Activated naive CD4-positive, alpha-beta T cell treated with anti-CD3 and anti-CD28 coated beads, Interleukin-2, amount 10 ng/mL, durations not matched to agents 7 days and 5 days (primary cell): Measurements from ENCODE around the gene EPG5.

Experiments
- CTCF ChIA-PET: fragments of 350-600 bp; sonication (Branson Sonifier 250); formaldehyde crosslinking; loops from one replicate; lab custom pipeline; 2021; ENCODE audit warnings: antibody characterized with exemption; lab: Charles Lee
- DNase-seq: peaks from one replicate; pipeline ENCODE4 v3.0.0-alpha.2; 2020
- H3K27ac Mint-ChIP-seq: one replicate; pipeline ENCODE4 v1.8.0; 2021; ENCODE audit warnings: mild to moderate bottlenecking, moderate library complexity, mixed read lengths
- H3K27me3 Mint-ChIP-seq: one replicate; pipeline ENCODE4 v1.8.0; 2021; ENCODE audit warnings: mild to moderate bottlenecking, mixed read lengths
- H3K36me3 Mint-ChIP-seq: one replicate; pipeline ENCODE4 v1.8.0; 2021; ENCODE audit warnings: mixed read lengths
- H3K4me1 Mint-ChIP-seq: one replicate; pipeline ENCODE4 v1.8.0; 2021; ENCODE audit warnings: mixed read lengths
- H3K4me3 Mint-ChIP-seq: one replicate; pipeline ENCODE4 v1.8.0; 2021; ENCODE audit warnings: mild to moderate bottlenecking, moderate library complexity, mixed read lengths
- H3K9me3 Mint-ChIP-seq: one replicate; pipeline ENCODE4 v1.8.0; 2021; ENCODE audit warnings: mixed read lengths

Gene EPG5

GRCh38 chr18:45887585-45887984, 79.5 kb downstream of the EPG5 start:
- Mint-ChIP-seq H3K27me3 (no peaks in the 10 kb centered on the region), H3K9me3 (no peaks in the 10 kb centered on the region), H3K36me3 (peaks cover 21% of the 10 kb centered on the region), H3K4me3 (no peak overlapping the region), H3K27ac (no peak overlapping the region), H3K4me1 (no peaks in the 10 kb centered on the region)
- DNase-seq, result no peak
- CTCF ChIA-PET, result interaction anchor here (3.1 kb wide), 1 partner anchor 222 kb away, joined by 8 read pairs; no protein-coding TSS in a partner anchor

- peaks cover 21% of the 10 kb centered on the region for H3K36me3 Mint-ChIP-seq
- CTCF ChIA-PET, result interaction anchor here (0.6 to 6.0 kb wide), 20 partner anchors 8 to 260 kb away, joined by 3 to 97 read pairs (median 5); partner anchors contain the start of gene SLC14A1
- no peak for DNase-seq
- H3K4me3 Mint-ChIP-seq, result no peak overlapping the region
- peaks cover 6% of the 10 kb centered on the region for H3K4me1 Mint-ChIP-seq
- H3K27me3 Mint-ChIP-seq, result no peaks in the 10 kb centered on the region
- no peaks in the 10 kb centered on the region for H3K9me3 Mint-ChIP-seq
- H3K27ac Mint-ChIP-seq, result no peak overlapping the region
Observed at GRCh38 chr18:45880876-45881558, 86.1 kb downstream of the EPG5 start.

- H3K4me1 Mint-ChIP-seq, result peaks cover 12% of the 10 kb centered on the region
- no peaks in the 10 kb centered on the region for H3K27me3 Mint-ChIP-seq
- peaks cover 27% of the 10 kb centered on the region for H3K36me3 Mint-ChIP-seq
- no peak overlapping the region for H3K27ac Mint-ChIP-seq
- DNase-seq, result peak; percentile 74
- no peak overlapping the region for H3K4me3 Mint-ChIP-seq
- H3K9me3 Mint-ChIP-seq, result peaks cover 4% of the 10 kb centered on the region
- CTCF ChIA-PET, result interaction anchor here (0.6 to 6.0 kb wide), 31 partner anchors 10 to 250 kb away, joined by 3 to 97 read pairs (median 4); partner anchors contain the start of gene SLC14A1
Observed at GRCh38 chr18:45879681-45880655, 87.2 kb downstream of the EPG5 start.

GRCh38 chr18:45877403-45877802, 89.7 kb downstream of the EPG5 start:
- DNase-seq, result no peak
- no peak overlapping the region for H3K27ac Mint-ChIP-seq
- H3K4me1 Mint-ChIP-seq, result peaks cover 28% of the 10 kb centered on the region
- H3K9me3 Mint-ChIP-seq, result peaks cover 17% of the 10 kb centered on the region
- H3K27me3 Mint-ChIP-seq, result no peaks in the 10 kb centered on the region
- H3K36me3 Mint-ChIP-seq, result peaks cover 50% of the 10 kb centered on the region
- CTCF ChIA-PET, result interaction anchor here (4.3 to 6.0 kb wide), 4 partner anchors 154 to 213 kb away, joined by 30 to 97 read pairs (median 61); partner anchors contain the start of gene SLC14A1
- H3K4me3 Mint-ChIP-seq, result no peak overlapping the region

GRCh38 chr18:45876161-45876560, 91.0 kb downstream of the EPG5 start:
- Mint-ChIP-seq H3K27ac (no peak overlapping the region), H3K4me1 (peaks cover 28% of the 10 kb centered on the region), H3K36me3 (peaks cover 53% of the 10 kb centered on the region), H3K9me3 (peaks cover 17% of the 10 kb centered on the region), H3K4me3 (no peak overlapping the region), H3K27me3 (no peaks in the 10 kb centered on the region)
- CTCF ChIA-PET, result interaction anchor here (1.4 to 6.0 kb wide), 3 partner anchors 37 to 212 kb away, joined by 3 to 97 read pairs (median 82); partner anchors contain the start of gene SLC14A1
- DNase-seq, result no peak

- no peak overlapping the region for H3K4me3 Mint-ChIP-seq
- no peaks in the 10 kb centered on the region for H3K27me3 Mint-ChIP-seq
- CTCF ChIA-PET, result interaction anchor here (1.5 to 1.6 kb wide), 2 partner anchors 187 to 209 kb away, joined by 3 read pairs; no protein-coding TSS in a partner anchor
- H3K4me1 Mint-ChIP-seq, result peaks cover 23% of the 10 kb centered on the region
- H3K9me3 Mint-ChIP-seq, result peaks cover 17% of the 10 kb centered on the region
- DNase-seq, result peak; percentile 74
- peak overlapping the region; percentile 83 for H3K27ac Mint-ChIP-seq
- H3K36me3 Mint-ChIP-seq, result peaks cover 63% of the 10 kb centered on the region
Observed at GRCh38 chr18:45874491-45875184, 92.5 kb downstream of the EPG5 start.

GRCh38 chr18:45871431-45872084, 95.6 kb downstream of the EPG5 start:
- H3K9me3 Mint-ChIP-seq, result peaks cover 17% of the 10 kb centered on the region
- H3K4me1 Mint-ChIP-seq, result peaks cover 22% of the 10 kb centered on the region
- CTCF ChIA-PET, result interaction anchor here (1.0 kb wide), 1 partner anchor 64 kb away, joined by 4 read pairs; no protein-coding TSS in a partner anchor
- H3K4me3 Mint-ChIP-seq, result no peak overlapping the region
- H3K36me3 Mint-ChIP-seq, result peaks cover 76% of the 10 kb centered on the region
- no peaks in the 10 kb centered on the region for H3K27me3 Mint-ChIP-seq
- H3K27ac Mint-ChIP-seq, result no peak overlapping the region
- no peak for DNase-seq

GRCh38 chr18:45870419-45870818, 96.7 kb downstream of the EPG5 start:
- Mint-ChIP-seq H3K27ac (no peak overlapping the region), H3K4me1 (peaks cover 20% of the 10 kb centered on the region), H3K4me3 (no peak overlapping the region), H3K27me3 (no peaks in the 10 kb centered on the region), H3K9me3 (peaks cover 16% of the 10 kb centered on the region), H3K36me3 (peaks cover 81% of the 10 kb centered on the region)
- CTCF ChIA-PET, result interaction anchor here (1.0 to 4.3 kb wide), 2 partner anchors 9 to 63 kb away, joined by 4 to 27 read pairs; no protein-coding TSS in a partner anchor
- DNase-seq, result no peak

GRCh38 chr18:45865466-45865865, 101.7 kb downstream of the EPG5 start:
- Mint-ChIP-seq H3K27me3 (no peaks in the 10 kb centered on the region), H3K4me1 (no peaks in the 10 kb centered on the region), H3K27ac (no peak overlapping the region), H3K36me3 (peaks cover 70% of the 10 kb centered on the region), H3K9me3 (no peaks in the 10 kb centered on the region), H3K4me3 (no peak overlapping the region)
- CTCF ChIA-PET, result no interaction called here
- no peak for DNase-seq

- no peak overlapping the region for H3K4me3 Mint-ChIP-seq
- H3K9me3 Mint-ChIP-seq, result no peaks in the 10 kb centered on the region
- peaks cover 69% of the 10 kb centered on the region for H3K36me3 Mint-ChIP-seq
- no peak for DNase-seq
- H3K27me3 Mint-ChIP-seq, result no peaks in the 10 kb centered on the region
- no peak overlapping the region for H3K27ac Mint-ChIP-seq
- CTCF ChIA-PET, result interaction anchor here (0.7 kb wide), 1 partner anchor 14 kb away, joined by 4 read pairs; no protein-coding TSS in a partner anchor
- no peaks in the 10 kb centered on the region for H3K4me1 Mint-ChIP-seq
Observed at GRCh38 chr18:45864081-45864480, 103.0 kb downstream of the EPG5 start.

- Mint-ChIP-seq H3K4me3 (no peak overlapping the region), H3K27me3 (no peaks in the 10 kb centered on the region), H3K36me3 (peaks cover 75% of the 10 kb centered on the region), H3K9me3 (no peaks in the 10 kb centered on the region), H3K4me1 (no peaks in the 10 kb centered on the region), H3K27ac (no peak overlapping the region)
- no peak for DNase-seq
- CTCF ChIA-PET, result no interaction called here
Observed at GRCh38 chr18:45863469-45863868, 103.7 kb downstream of the EPG5 start.

GRCh38 chr18:45861926-45862325, 105.2 kb downstream of the EPG5 start:
- H3K9me3 Mint-ChIP-seq, result no peaks in the 10 kb centered on the region
- CTCF ChIA-PET, result no interaction called here
- no peak overlapping the region for H3K27ac Mint-ChIP-seq
- no peaks in the 10 kb centered on the region for H3K4me1 Mint-ChIP-seq
- H3K36me3 Mint-ChIP-seq, result peaks cover 69% of the 10 kb centered on the region
- H3K27me3 Mint-ChIP-seq, result no peaks in the 10 kb centered on the region
- H3K4me3 Mint-ChIP-seq, result no peak overlapping the region
- no peak for DNase-seq

GRCh38 chr18:45860971-45861370, 106.2 kb downstream of the EPG5 start:
- no peak for DNase-seq
- Mint-ChIP-seq H3K36me3 (peaks cover 64% of the 10 kb centered on the region), H3K4me1 (no peaks in the 10 kb centered on the region), H3K4me3 (no peak overlapping the region), H3K9me3 (no peaks in the 10 kb centered on the region), H3K27me3 (no peaks in the 10 kb centered on the region), H3K27ac (no peak overlapping the region)
- CTCF ChIA-PET, result no interaction called here
